Stimulated activated CD4-positive, alpha-beta T cell treated with anti-CD3 and anti-CD28 coated beads, Interleukin-15, amount 100 ng/mL, for 48 hours (primary cell): ENCODE results near the gene CFAP119.

Experiments used
- DNase-seq, 2 donors: peaks; one replicate each; pipeline ENCODE4 v3.0.0-alpha.2; 2020; ENCODE audit warnings: low read depth in 2 of 2

Gene CFAP119

GRCh38 chr16:30740364-30741251, 21.3 kb downstream of the CFAP119 start:
- DNase-seq, result no peak

- no peak for DNase-seq
Measured at GRCh38 chr16:30738984-30739951, 22.6 kb downstream of the CFAP119 start.

GRCh38 chr16:30737794-30738648, 23.8 kb downstream of the CFAP119 start:
- no peak for DNase-seq

GRCh38 chr16:30736995-30737793, 24.7 kb downstream of the CFAP119 start:
- no peak for DNase-seq

- DNase-seq, result no peak
Measured at GRCh38 chr16:30731411-30731810, 30.5 kb downstream of the CFAP119 start.

- no peak for DNase-seq
Measured at GRCh38 chr16:30728899-30729672, 32.8 kb downstream of the CFAP119 start.

- no peak for DNase-seq
Measured at GRCh38 chr16:30728321-30728720, 33.5 kb downstream of the CFAP119 start.

- no peak for DNase-seq
Measured at GRCh38 chr16:30725418-30725792, 36.5 kb downstream of the CFAP119 start.

- no peak for DNase-seq
Measured at GRCh38 chr16:30724641-30725417, 37.0 kb downstream of the CFAP119 start.

GRCh38 chr16:30723725-30724355, 38.0 kb downstream of the CFAP119 start:
- DNase-seq, result no peak

GRCh38 chr16:30722916-30723315, 38.9 kb downstream of the CFAP119 start:
- DNase-seq, result no peak

GRCh38 chr16:30722443-30722842, 39.4 kb downstream of the CFAP119 start:
- DNase-seq, result no peak

GRCh38 chr16:30721606-30722005, 40.3 kb downstream of the CFAP119 start:
- no peak for DNase-seq

GRCh38 chr16:30721167-30721566, 40.7 kb downstream of the CFAP119 start:
- DNase-seq, result no peak

- DNase-seq, result no peak
Measured at GRCh38 chr16:30720694-30721093, 41.2 kb downstream of the CFAP119 start.

- no peak for DNase-seq
Measured at GRCh38 chr16:30720086-30720485, 41.8 kb downstream of the CFAP119 start.

GRCh38 chr16:30715750-30716445, 46.0 kb downstream of the CFAP119 start:
- peak; percentile 23 to 31 for DNase-seq

- DNase-seq, result no peak
Measured at GRCh38 chr16:30711712-30712111, 50.1 kb downstream of the CFAP119 start.
